Esophagus muscularis mucosa (tissue), 4 donors: ENCODE results near the gene BATF2. TPM values are rescaled to one million over a fixed set of nuclear protein-coding genes. Genes with fewer than 3 reads are reported as not detected.

Source experiments
- DNase-seq: peaks from one replicate; pipeline ENCODE4 v3.0.0-alpha.2; 2017; ENCODE audit errors: extremely low spot score
- H3K27ac ChIP-seq, 4 donors: fragments of 200-600 bp; sonication (generic); replicated peaks in 1 of 4; 1 replicate in 3 of 4; 2 replicates in 1 of 4; pipeline ENCODE4 v1.5.1; 2016 to 2019; ENCODE audit warnings: mild to moderate bottlenecking in 1 of 4
- H3K27me3 ChIP-seq, 4 donors: fragments of 200-600 bp; sonication (generic); one replicate each; pipeline versions ENCODE4 v1.5.1 to v1.6.0; 2016 to 2019
- H3K36me3 ChIP-seq, 4 donors: fragments of 200-600 bp; sonication (generic); one replicate each; pipeline ENCODE4 v1.5.1; 2016 to 2019
- H3K4me1 ChIP-seq, 4 donors: fragments of 200-600 bp; sonication (generic); one replicate each; pipeline ENCODE4 v1.5.1; 2016 to 2019
- H3K4me3 ChIP-seq, 4 donors: fragments of 200-600 bp; sonication (generic); 1 replicate in 2 of 4; 2 replicates in 2 of 4; pipeline ENCODE4 v1.5.1; 2016 to 2019; ENCODE audit warnings: mild to moderate bottlenecking in 4 of 4, moderate library complexity in 1 of 4
- H3K9me3 ChIP-seq, 4 donors: fragments of 200-600 bp; sonication (generic); 1 replicate in 3 of 4; 2 replicates in 1 of 4; pipeline ENCODE4 v1.5.1; 2016 to 2019
- EP300 ChIP-seq: sonication (generic); formaldehyde crosslinking; IDR thresholded peaks from one replicate; pipeline ENCODE4 v1.6.1; 2017; ENCODE audit warnings: antibody characterized with exemption
- POLR2A ChIP-seq: fragments of 450-650 bp; IDR thresholded peaks from one replicate; pipeline ENCODE4 v1.6.1; 2017; ENCODE audit warnings: antibody characterized with exemption, moderate library complexity, mild to moderate bottlenecking, low read depth
- POLR2AphosphoS5 ChIP-seq, 2 donors: sonication (generic); formaldehyde crosslinking; IDR thresholded peaks; one replicate each; pipeline ENCODE4 v1.6.1; 2017; ENCODE audit warnings: antibody characterized with exemption in 2 of 2
- WGBS: methylation state at CpG from one replicate; pipeline ENCODE4 v1.1.5; 2018; 5-methylcytosine and 5-hydroxymethylcytosine counted together
- intact Hi-C: fragments of 100-400 bp; cut with DNase I; formaldehyde crosslinking; loops from one replicate; pipeline ENCODE4 v1.15.1; 2023
- small RNA-seq, 3 donors: library from RNA; depleted of rRNA; stranded (forward); fragments of <200 nt; gene quantifications; one replicate each; pipeline ENCODE3, GENCODE V24; 2016
- total RNA-seq, 4 donors: library from RNA; depleted of rRNA; stranded (reverse); fragments of >200 nt; gene quantifications; one replicate each; pipeline versions ENCODE4 v1.1.0 to v1.2.1, GENCODE V29; 2016
- TF ChIP-seq, protein P1 (sequence below), 3 experiments: fragments of 200-600 bp in 2 of 3; fragments of 450-650 bp in 1 of 3; sonication (generic) in 2 of 3; IDR thresholded peaks; one replicate each; pipeline ENCODE4 v1.5.1; 2017 to 2019; ENCODE audit warnings: antibody characterized with exemption in 3 of 3, mild to moderate bottlenecking in 2 of 3, moderate library complexity in 1 of 3

BATF2 gene
- total RNA-seq, 4 donors from 2014 or later: 0.42 to 5.1 (median 3.1) TPM

DNA sequence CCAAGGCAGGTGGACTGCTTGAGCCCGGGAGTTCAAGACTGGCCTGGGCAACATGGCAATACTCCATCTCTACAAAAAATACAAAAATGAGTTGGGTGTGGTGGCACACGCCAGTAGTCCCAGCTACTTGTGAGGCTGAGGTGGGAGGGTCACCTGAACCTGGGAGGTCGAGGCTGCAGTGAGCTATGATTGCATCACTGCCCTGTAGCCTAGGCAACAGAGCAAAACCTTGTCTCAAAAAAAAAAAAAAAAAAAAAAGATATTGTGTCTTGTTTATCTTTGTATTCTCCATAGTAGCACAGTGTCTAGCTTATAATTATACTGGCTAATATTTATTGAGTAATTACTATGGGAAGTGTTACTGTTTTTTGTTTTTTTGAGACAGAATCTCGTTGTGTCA, 45.2 kb downstream of the BATF2 start:
- Histone ChIP-seq H3K36me3 (no peaks in the 10 kb centered on the region), H3K9me3 (no peaks in the 10 kb centered on the region), H3K4me1 (no peaks in the 10 kb centered on the region), H3K27ac (no peak overlapping the region), H3K27me3 (peaks cover 0 to 6% (median 0%) of the 10 kb centered on the region in 4 donors), H3K4me3 (no peak overlapping the region)
- DNase-seq: no peak
- TF ChIP-seq EP300 (no peak), POLR2AphosphoS5 (IDR thresholded peaks at IDR 0.05) (no peak), POLR2A (no peak)
- TF ChIP-seq, protein P1, sequence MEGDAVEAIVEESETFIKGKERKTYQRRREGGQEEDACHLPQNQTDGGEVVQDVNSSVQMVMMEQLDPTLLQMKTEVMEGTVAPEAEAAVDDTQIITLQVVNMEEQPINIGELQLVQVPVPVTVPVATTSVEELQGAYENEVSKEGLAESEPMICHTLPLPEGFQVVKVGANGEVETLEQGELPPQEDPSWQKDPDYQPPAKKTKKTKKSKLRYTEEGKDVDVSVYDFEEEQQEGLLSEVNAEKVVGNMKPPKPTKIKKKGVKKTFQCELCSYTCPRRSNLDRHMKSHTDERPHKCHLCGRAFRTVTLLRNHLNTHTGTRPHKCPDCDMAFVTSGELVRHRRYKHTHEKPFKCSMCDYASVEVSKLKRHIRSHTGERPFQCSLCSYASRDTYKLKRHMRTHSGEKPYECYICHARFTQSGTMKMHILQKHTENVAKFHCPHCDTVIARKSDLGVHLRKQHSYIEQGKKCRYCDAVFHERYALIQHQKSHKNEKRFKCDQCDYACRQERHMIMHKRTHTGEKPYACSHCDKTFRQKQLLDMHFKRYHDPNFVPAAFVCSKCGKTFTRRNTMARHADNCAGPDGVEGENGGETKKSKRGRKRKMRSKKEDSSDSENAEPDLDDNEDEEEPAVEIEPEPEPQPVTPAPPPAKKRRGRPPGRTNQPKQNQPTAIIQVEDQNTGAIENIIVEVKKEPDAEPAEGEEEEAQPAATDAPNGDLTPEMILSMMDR (IDR thresholded peaks at IDR 0.05): no peak
- intact Hi-C loops: no loop called here
- 69% methylated on average over 4 of the region's 4 CpGs for WGBS

DNA sequence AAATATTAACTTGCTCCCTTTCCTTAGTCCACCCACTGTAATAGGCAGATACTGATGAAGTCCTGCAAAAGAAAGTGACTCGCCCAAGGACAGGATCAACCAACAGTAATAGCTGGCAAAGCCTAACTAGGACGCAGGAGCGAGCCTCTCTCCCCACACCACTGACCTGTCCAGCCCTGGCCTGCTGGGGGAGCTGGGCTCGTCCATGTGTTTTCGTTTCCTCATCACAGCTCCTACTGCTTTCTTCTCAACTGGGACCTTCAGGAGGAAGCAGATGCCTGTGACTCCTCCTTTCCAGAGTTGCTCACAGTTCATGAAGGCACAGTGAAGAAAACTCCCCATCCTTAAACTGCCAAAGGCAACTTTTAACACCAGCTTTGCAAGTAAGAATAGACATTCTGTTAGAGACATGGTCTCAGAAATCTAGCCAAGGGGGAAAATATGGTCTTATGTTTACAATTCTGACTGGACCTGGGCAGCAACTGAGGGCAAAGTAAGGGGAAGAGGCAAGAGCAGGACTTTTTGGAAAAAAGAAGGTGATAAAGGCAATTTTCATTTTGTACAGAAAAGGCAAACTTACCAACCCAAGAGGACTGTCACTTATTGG, 49.5 kb downstream of the BATF2 start:
- peaks cover 0 to 4% (median 0%) of the 10 kb centered on the region in 4 donors for H3K27me3 ChIP-seq
- TF ChIP-seq POLR2A: no peak
- TF ChIP-seq, protein P1 (IDR thresholded peaks at IDR 0.05): no peak
- no peak for TF ChIP-seq EP300
- no peak for TF ChIP-seq POLR2AphosphoS5 (IDR thresholded peaks at IDR 0.05)
- intact Hi-C loops: no loop called here
- no peak overlapping the region for H3K27ac ChIP-seq
- no peak for DNase-seq
- WGBS: 53% methylated on average over 5 of the region's 5 CpGs
- H3K9me3 ChIP-seq: no peaks in the 10 kb centered on the region
- no peaks in the 10 kb centered on the region for H3K4me1 ChIP-seq
- no peak overlapping the region for H3K4me3 ChIP-seq
- no peaks in the 10 kb centered on the region for H3K36me3 ChIP-seq

Small RNA genes within 50 kb of the gene (small RNA-seq; reads per million reads assigned to genes)
- 0 to 0.51 (median 0) reads per million in 3 donors for gene MIR6879
- 0 reads per million in 3 donors for gene SNX15

Other genes starting within 250 kb of the BATF2 start
- 10 to 100 TPM; 18.4 to 57.2 (median 26.3) TPM for gene PYGM, start 237.0 kb downstream of the BATF2 start, total RNA-seq
- 100 to 1,000 TPM; 199 to 285 (median 234) TPM for gene SF1, start 218.4 kb downstream of the BATF2 start, total RNA-seq
- gene MAP4K2, start 193.8 kb downstream of the BATF2 start, total RNA-seq: 10 to 100 TPM; 11.1 to 25.0 (median 17.1) TPM
- gene MEN1, start 186.4 kb downstream of the BATF2 start, total RNA-seq: 10 to 100 TPM; 10.4 to 18.7 (median 11.5) TPM
- under 1 TPM in 3 of 4 donors, not detected in 1; 0.33 to 0.46 (median 0.39) TPM for gene CDC42BPG, start 152.3 kb downstream of the BATF2 start, total RNA-seq
- 100 to 1,000 TPM in 2 of 4 donors, 10 to 100 TPM in 2; 57.0 to 193 (median 104) TPM for gene EHD1, start 118.3 kb downstream of the BATF2 start, total RNA-seq
- gene ATG2A, start 79.8 kb downstream of the BATF2 start, total RNA-seq: 10 to 100 TPM; 19.9 to 28.7 (median 26.1) TPM
- gene PPP2R5B, start 72.3 kb downstream of the BATF2 start, total RNA-seq: 10 to 100 TPM; 24.1 to 38.8 (median 29.0) TPM
- not detected for gene GPHA2, start 61.1 kb downstream of the BATF2 start, total RNA-seq
- gene MAJIN, start 24.9 kb downstream of the BATF2 start, total RNA-seq: not detected
- gene ARL2, start 17.2 kb upstream of the BATF2 start, total RNA-seq: 100 to 1,000 TPM; 150 to 189 (median 172) TPM
- 10 to 100 TPM; 21.2 to 57.1 (median 33.1) TPM for gene SNX15, start 30.5 kb upstream of the BATF2 start, total RNA-seq
- 10 to 100 TPM in 3 of 4 donors, 1 to 10 TPM in 1; 9.6 to 21.8 (median 13.1) TPM for gene SAC3D1, start 44.2 kb upstream of the BATF2 start, total RNA-seq
- gene NAALADL1, start 61.6 kb upstream of the BATF2 start, total RNA-seq: 10 to 100 TPM; 22.8 to 43.7 (median 31.0) TPM
- 1 to 10 TPM in 1 of 4 donors, under 1 TPM in 3; 0.33 to 1.1 (median 0.38) TPM for gene CDCA5, start 87.1 kb upstream of the BATF2 start, total RNA-seq
- gene ZFPL1, start 87.3 kb upstream of the BATF2 start, total RNA-seq: 10 to 100 TPM; 24.1 to 50.7 (median 43.7) TPM
- 100 to 1,000 TPM; 185 to 414 (median 237) TPM for gene VPS51, start 99.2 kb upstream of the BATF2 start, total RNA-seq
- gene TM7SF2, start 114.9 kb upstream of the BATF2 start, total RNA-seq: 10 to 100 TPM in 3 of 4 donors, 1 to 10 TPM in 1; 8.8 to 17.2 (median 12.1) TPM
- 10 to 100 TPM in 3 of 4 donors, 1 to 10 TPM in 1; 7.5 to 24.4 (median 18.0) TPM for gene ZNHIT2, start 120.7 kb upstream of the BATF2 start, total RNA-seq
- 1,000 to 10,000 TPM in 1 of 4 donors, 100 to 1,000 TPM in 3; 465 to 1,081 (median 716) TPM for gene FAU, start 125.2 kb upstream of the BATF2 start, total RNA-seq
- gene MRPL49, start 125.3 kb upstream of the BATF2 start, total RNA-seq: 100 to 1,000 TPM in 2 of 4 donors, 10 to 100 TPM in 2; 76.2 to 113 (median 91.5) TPM
- gene SYVN1, start 137.5 kb upstream of the BATF2 start, total RNA-seq: 10 to 100 TPM; 24.1 to 39.5 (median 27.5) TPM
- not detected for gene SPDYC, start 173.3 kb upstream of the BATF2 start, total RNA-seq
- gene CAPN1, start 185.0 kb upstream of the BATF2 start, total RNA-seq: 100 to 1,000 TPM in 3 of 4 donors, 10 to 100 TPM in 1; 95.9 to 246 (median 167) TPM